Neural cell (in vitro differentiated cells): ENCODE results near the gene ESPN. TPM values are rescaled to one million over a fixed set of nuclear protein-coding genes. Genes with fewer than 3 reads are reported as not detected.

ENCODE experiments used
- H2AFZ ChIP-seq: fragments of 200-600, 300-800 bp; sonication (generic), shearing (Covaris generic); 2 replicates; pipeline ENCODE4 v1.6.0; 2014; ENCODE audit warnings: low read depth, mild to moderate bottlenecking, antibody characterized with exemption, low read length, moderate library complexity
- H3F3A ChIP-seq: fragments of 200-600 bp; shearing (Covaris generic); 2 replicates; pipeline ENCODE4 v1.6.1; 2016; ENCODE audit warnings: mild to moderate bottlenecking, moderate library complexity, mixed read lengths, antibody characterized with exemption, low read length; ENCODE audit not compliant: insufficient read depth, poor library complexity, severe bottlenecking
- H3K27ac ChIP-seq: fragments of 200-600, 300-800 bp; sonication (generic), shearing (Covaris generic); 2 replicates; pipeline ENCODE4 v1.5.1; 2014; ENCODE audit warnings: mild to moderate bottlenecking, low read length, moderate library complexity
- H3K27me3 ChIP-seq: fragments of 300-800, 200-600 bp; sonication (generic), shearing (Covaris generic); 2 replicates; pipeline ENCODE4 v1.6.0; 2014; ENCODE audit warnings: mild to moderate bottlenecking, low read depth, low read length, moderate library complexity; ENCODE audit not compliant: insufficient read depth
- H3K36me3 ChIP-seq: fragments of 300-800, 200-600 bp; sonication (generic), shearing (Covaris generic); 2 replicates; pipeline ENCODE4 v1.5.1; 2014; ENCODE audit warnings: mild to moderate bottlenecking, antibody characterized with exemption, low read length, moderate library complexity; ENCODE audit not compliant: insufficient read depth
- H3K4me2 ChIP-seq: fragments of 300-800, 200-600 bp; sonication (generic), shearing (Covaris generic); 2 replicates; pipeline ENCODE4 v1.6.0; 2014; ENCODE audit warnings: mild to moderate bottlenecking, low read length
- H3K4me3 ChIP-seq: fragments of 300-800, 200-600 bp; sonication (generic), shearing (Covaris generic); 2 replicates; pipeline ENCODE4 v1.5.1; 2014; ENCODE audit warnings: mild to moderate bottlenecking, low read length, moderate library complexity
- H3K79me2 ChIP-seq: fragments of 200-600 bp; shearing (Covaris generic); replicated peaks from 2 replicates; pipeline ENCODE4 v1.6.0; 2014; ENCODE audit warnings: mild to moderate bottlenecking, low read length, moderate library complexity; ENCODE audit not compliant: insufficient read depth
- H3K9ac ChIP-seq: fragments of 300-800, 200-600 bp; sonication (generic), shearing (Covaris generic); 2 replicates; pipeline ENCODE4 v1.6.1; 2016; ENCODE audit warnings: mild to moderate bottlenecking, low read length, mixed read lengths
- H3K9me2 ChIP-seq: fragments of 200-600 bp; shearing (Covaris generic); 2 replicates; pipeline ENCODE4 v1.6.1; 2016; ENCODE audit warnings: mild to moderate bottlenecking, low read length, mixed read lengths; ENCODE audit not compliant: insufficient read depth
- H3K9me3 ChIP-seq: fragments of 200-600, 300-800 bp; sonication (generic), shearing (Covaris generic); 2 replicates; pipeline ENCODE4 v1.6.1; 2016; ENCODE audit warnings: mild to moderate bottlenecking, mixed run types, low read length, moderate library complexity, mixed read lengths
- H4K20me1 ChIP-seq: fragments of 200-600 bp; shearing (Covaris generic); 2 replicates; pipeline ENCODE4 v1.6.1; 2016; ENCODE audit warnings: mild to moderate bottlenecking, mixed run types; ENCODE audit not compliant: insufficient read depth
- EP300 ChIP-seq: fragments of 450-650 bp; conservative IDR thresholded peaks from 2 replicates; pipeline ENCODE4 v1.6.1; 2014; ENCODE audit warnings: antibody characterized with exemption, mild to moderate bottlenecking, moderate library complexity; ENCODE audit not compliant: poor library complexity, severe bottlenecking
- EZH2 ChIP-seq: fragments of 200-600, 300-800 bp; shearing (Covaris generic), sonication (generic); IDR thresholded peaks from 2 replicates; pipeline ENCODE4 v1.6.1; 2014; ENCODE audit warnings: antibody characterized with exemption, low read length, borderline replicate concordance, mild to moderate bottlenecking; ENCODE audit not compliant: insufficient read depth, poor library complexity, severe bottlenecking
- MXI1 ChIP-seq: fragments of 450-650 bp; conservative IDR thresholded peaks from 2 replicates; pipeline ENCODE4 v1.6.1; 2014; ENCODE audit warnings: antibody characterized with exemption, mild to moderate bottlenecking; ENCODE audit not compliant: poor library complexity, severe bottlenecking
- POLR2AphosphoS5 ChIP-seq: IDR thresholded peaks from 2 replicates; pipeline ENCODE4 v1.6.1; 2012
- TAF1 ChIP-seq: IDR thresholded peaks from 2 replicates; pipeline ENCODE4 v1.6.1; 2012; ENCODE audit warnings: low read depth
- polyA plus RNA-seq: library from polyadenylated mRNA; depleted of rRNA; stranded (reverse); fragments of >200 nt; gene quantifications from 2 replicates; pipeline ENCODE4 v1.2.3, GENCODE V29; 2014
- TF ChIP-seq, protein P1 (sequence below): IDR thresholded peaks from 2 replicates; pipeline ENCODE4 v1.6.1; 2012; ENCODE audit warnings: borderline replicate concordance
- TF ChIP-seq, protein P2 (sequence below): fragments of 450-650 bp; IDR thresholded peaks from 2 replicates; pipeline ENCODE4 v1.5.1; 2014; ENCODE audit warnings: antibody characterized with exemption, mild to moderate bottlenecking, moderate library complexity; ENCODE audit not compliant: poor library complexity, severe bottlenecking

The ESPN gene
- polyA plus RNA-seq, 1 donor from 2014 or later: not detected

DNA sequence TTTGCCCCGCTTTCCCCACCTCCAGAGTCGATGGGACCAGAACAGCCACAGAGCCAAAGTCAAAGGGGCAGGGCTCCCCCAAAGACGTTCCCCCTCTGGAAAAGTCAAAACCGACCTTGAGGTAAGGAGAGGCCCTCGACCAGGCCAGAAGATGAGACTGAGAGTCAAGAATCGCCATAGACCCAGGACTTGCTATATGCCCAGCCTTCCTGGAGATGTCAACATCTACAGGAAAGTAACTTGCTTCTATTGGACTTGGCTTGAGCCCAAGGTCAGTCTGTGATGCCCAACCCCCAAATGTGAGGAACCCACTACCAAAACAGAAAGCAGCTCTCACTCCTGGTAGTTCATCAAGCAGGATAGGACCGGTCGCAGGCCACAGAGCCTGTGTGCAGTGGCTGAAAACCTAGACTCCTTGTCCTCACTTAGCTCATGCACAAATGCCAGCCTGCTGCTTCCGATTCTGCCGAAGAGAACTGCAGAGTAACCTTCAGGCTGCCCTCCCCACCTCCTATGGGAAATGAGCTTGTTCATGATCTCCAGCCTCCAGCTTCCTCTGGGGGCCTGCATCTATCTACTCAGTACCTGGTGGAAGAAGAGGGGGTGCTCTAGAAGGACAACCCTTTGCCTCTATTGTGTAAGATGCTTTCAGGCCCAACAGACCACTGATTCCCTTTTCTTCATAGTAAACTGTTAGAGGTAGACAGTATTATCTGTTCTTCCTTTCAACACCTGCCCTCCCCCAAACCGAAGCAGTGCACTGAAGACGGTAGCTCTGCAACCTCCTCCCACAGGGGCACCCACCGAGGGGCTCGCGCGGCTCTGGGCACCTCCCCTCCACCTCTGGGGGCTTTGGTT is 32.4 kb upstream of the ESPN start:
- peak overlapping the region; percentile 36 for H2AFZ ChIP-seq
- H3K79me2 ChIP-seq: peaks cover 26% of the 10 kb centered on the region
- peaks cover 3% of the 10 kb centered on the region for H4K20me1 ChIP-seq
- H3K9me2 ChIP-seq: no peaks in the 10 kb centered on the region
- H3K9ac ChIP-seq: peak overlapping the region; percentile 90
- TF ChIP-seq TAF1 (peak; percentile 44), POLR2AphosphoS5 (no peak)
- TF ChIP-seq, protein P1, sequence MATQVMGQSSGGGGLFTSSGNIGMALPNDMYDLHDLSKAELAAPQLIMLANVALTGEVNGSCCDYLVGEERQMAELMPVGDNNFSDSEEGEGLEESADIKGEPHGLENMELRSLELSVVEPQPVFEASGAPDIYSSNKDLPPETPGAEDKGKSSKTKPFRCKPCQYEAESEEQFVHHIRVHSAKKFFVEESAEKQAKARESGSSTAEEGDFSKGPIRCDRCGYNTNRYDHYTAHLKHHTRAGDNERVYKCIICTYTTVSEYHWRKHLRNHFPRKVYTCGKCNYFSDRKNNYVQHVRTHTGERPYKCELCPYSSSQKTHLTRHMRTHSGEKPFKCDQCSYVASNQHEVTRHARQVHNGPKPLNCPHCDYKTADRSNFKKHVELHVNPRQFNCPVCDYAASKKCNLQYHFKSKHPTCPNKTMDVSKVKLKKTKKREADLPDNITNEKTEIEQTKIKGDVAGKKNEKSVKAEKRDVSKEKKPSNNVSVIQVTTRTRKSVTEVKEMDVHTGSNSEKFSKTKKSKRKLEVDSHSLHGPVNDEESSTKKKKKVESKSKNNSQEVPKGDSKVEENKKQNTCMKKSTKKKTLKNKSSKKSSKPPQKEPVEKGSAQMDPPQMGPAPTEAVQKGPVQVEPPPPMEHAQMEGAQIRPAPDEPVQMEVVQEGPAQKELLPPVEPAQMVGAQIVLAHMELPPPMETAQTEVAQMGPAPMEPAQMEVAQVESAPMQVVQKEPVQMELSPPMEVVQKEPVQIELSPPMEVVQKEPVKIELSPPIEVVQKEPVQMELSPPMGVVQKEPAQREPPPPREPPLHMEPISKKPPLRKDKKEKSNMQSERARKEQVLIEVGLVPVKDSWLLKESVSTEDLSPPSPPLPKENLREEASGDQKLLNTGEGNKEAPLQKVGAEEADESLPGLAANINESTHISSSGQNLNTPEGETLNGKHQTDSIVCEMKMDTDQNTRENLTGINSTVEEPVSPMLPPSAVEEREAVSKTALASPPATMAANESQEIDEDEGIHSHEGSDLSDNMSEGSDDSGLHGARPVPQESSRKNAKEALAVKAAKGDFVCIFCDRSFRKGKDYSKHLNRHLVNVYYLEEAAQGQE: peak; percentile 33
- TF ChIP-seq, protein P2, sequence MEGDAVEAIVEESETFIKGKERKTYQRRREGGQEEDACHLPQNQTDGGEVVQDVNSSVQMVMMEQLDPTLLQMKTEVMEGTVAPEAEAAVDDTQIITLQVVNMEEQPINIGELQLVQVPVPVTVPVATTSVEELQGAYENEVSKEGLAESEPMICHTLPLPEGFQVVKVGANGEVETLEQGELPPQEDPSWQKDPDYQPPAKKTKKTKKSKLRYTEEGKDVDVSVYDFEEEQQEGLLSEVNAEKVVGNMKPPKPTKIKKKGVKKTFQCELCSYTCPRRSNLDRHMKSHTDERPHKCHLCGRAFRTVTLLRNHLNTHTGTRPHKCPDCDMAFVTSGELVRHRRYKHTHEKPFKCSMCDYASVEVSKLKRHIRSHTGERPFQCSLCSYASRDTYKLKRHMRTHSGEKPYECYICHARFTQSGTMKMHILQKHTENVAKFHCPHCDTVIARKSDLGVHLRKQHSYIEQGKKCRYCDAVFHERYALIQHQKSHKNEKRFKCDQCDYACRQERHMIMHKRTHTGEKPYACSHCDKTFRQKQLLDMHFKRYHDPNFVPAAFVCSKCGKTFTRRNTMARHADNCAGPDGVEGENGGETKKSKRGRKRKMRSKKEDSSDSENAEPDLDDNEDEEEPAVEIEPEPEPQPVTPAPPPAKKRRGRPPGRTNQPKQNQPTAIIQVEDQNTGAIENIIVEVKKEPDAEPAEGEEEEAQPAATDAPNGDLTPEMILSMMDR: no peak
- H3K4me3 ChIP-seq: peak overlapping the region; percentile 90
- H3K36me3 ChIP-seq: no peaks in the 10 kb centered on the region
- H3K4me2 ChIP-seq: peak overlapping the region; percentile 99
- H3F3A ChIP-seq: no peaks in the 10 kb centered on the region
- peak overlapping the region; percentile 73 for H3K27ac ChIP-seq
- H3K9me3 ChIP-seq: no peaks in the 10 kb centered on the region
- H3K27me3 ChIP-seq: no peaks in the 10 kb centered on the region

DNA sequence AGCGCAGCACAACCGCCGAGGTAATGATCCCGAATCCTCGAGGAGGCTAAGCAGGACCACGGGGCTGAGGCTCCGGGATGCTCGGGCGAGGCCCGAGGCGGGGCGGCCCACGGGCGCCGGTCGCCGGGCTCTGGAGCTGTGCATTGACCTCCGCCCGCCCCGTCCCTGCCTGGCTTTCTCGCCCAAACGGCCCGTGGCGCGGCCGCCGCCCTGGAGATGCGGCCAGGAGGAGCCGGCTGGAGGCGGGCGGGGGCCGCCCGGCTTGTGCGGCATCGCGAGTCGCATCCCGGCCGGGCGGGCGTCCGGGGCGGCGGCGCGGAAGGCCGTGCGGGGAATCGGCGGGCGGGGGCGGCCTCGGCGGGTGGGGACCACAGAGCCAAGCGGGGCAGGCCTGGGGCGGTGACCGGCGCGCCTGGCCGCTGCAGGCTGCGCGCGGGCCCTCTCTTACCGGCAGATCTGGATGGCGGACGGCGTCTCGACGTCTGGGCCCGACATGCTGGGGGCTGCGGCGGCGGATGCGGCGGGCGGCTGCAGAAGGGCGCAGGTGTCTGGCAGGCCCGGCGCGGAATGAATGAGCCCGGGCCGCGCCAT is 31.7 kb upstream of the ESPN start:
- Histone ChIP-seq H3K27ac (peak overlapping the region; percentile 73), H3K4me2 (peak overlapping the region; percentile 99), H3K79me2 (peaks cover 26% of the 10 kb centered on the region), H3F3A (no peaks in the 10 kb centered on the region), H3K36me3 (no peaks in the 10 kb centered on the region), H3K9ac (peak overlapping the region; percentile 90), H3K9me2 (no peaks in the 10 kb centered on the region), H4K20me1 (no peaks in the 10 kb centered on the region), H3K4me3 (peak overlapping the region; percentile 90), H3K9me3 (no peaks in the 10 kb centered on the region), H2AFZ (peak overlapping the region; percentile 36), H3K27me3 (no peaks in the 10 kb centered on the region)
- TF ChIP-seq EZH2: no peak
- peak; percentile 31 for TF ChIP-seq MXI1
- TF ChIP-seq, protein P2: no peak
- peak; percentile 19 for TF ChIP-seq TAF1
- TF ChIP-seq POLR2AphosphoS5: peak; percentile 91
- no peak for TF ChIP-seq EP300
